ENCODE measurements around the gene AK8.

DNA sequence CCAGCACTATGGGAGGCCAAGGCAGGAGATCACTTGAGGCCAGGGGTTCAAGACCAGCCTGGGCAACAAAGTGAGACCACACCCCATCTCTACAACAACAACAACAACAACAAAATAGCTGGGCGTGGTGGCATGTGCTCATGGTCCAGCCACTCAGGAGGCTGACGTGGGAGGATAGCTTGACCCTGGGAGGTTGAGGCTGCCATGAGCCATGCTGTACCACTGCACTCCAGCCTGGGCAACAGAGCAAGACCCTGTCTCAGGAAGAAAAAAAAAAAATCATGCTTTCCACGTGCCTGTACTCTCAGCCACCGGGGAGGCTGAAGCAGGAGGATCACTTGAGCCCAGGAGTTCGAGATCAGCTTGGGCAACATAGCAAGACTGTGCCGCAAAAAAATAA is 36.8 kb upstream of the AK8 start:
- TF ChIP-seq, protein P1, sequence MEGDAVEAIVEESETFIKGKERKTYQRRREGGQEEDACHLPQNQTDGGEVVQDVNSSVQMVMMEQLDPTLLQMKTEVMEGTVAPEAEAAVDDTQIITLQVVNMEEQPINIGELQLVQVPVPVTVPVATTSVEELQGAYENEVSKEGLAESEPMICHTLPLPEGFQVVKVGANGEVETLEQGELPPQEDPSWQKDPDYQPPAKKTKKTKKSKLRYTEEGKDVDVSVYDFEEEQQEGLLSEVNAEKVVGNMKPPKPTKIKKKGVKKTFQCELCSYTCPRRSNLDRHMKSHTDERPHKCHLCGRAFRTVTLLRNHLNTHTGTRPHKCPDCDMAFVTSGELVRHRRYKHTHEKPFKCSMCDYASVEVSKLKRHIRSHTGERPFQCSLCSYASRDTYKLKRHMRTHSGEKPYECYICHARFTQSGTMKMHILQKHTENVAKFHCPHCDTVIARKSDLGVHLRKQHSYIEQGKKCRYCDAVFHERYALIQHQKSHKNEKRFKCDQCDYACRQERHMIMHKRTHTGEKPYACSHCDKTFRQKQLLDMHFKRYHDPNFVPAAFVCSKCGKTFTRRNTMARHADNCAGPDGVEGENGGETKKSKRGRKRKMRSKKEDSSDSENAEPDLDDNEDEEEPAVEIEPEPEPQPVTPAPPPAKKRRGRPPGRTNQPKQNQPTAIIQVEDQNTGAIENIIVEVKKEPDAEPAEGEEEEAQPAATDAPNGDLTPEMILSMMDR (IDR thresholded peaks at IDR 0.05): no peak
- TF ChIP-seq ZFX (IDR thresholded peaks at IDR 0.05; ENCODE audit: borderline replicate concordance): no peak
